GM19452 (cell line): Measurements from ENCODE around the gene CRACR2B.

Experiments
- ATAC-seq: cut with Tn5 transposase; IDR thresholded peaks from one replicate; pipeline ENCODE4 v1.9.1; 2021; ENCODE audit not compliant: unreplicated experiment

CRACR2B gene

GRCh38 chr11:810040-810567, 17.6 kb upstream of the CRACR2B start:
- peak; percentile 9 for ATAC-seq

GRCh38 chr11:811446-812245, 16.1 kb upstream of the CRACR2B start:
- no peak for ATAC-seq

- ATAC-seq = no peak
Measured at GRCh38 chr11:812390-812789, 15.3 kb upstream of the CRACR2B start.

GRCh38 chr11:813072-813455, 14.7 kb upstream of the CRACR2B start:
- ATAC-seq = no peak

- ATAC-seq = no peak
Measured at GRCh38 chr11:813456-814096, 14.1 kb upstream of the CRACR2B start.

- no peak for ATAC-seq
Measured at GRCh38 chr11:815675-816432, 11.9 kb upstream of the CRACR2B start.

- no peak for ATAC-seq
Measured at GRCh38 chr11:816433-816779, 11.3 kb upstream of the CRACR2B start.

GRCh38 chr11:818396-819128, 9.2 kb upstream of the CRACR2B start, which contains the start of gene PNPLA2:
Gene PNPLA2 (plus strand): TSS chr11:818914. CDS start chr11:819719, 805 bp downstream.
- ATAC-seq = no peak

GRCh38 chr11:819129-819931, 8.4 kb upstream of the CRACR2B start:
- ATAC-seq = peak; percentile 58

GRCh38 chr11:819943-820649, 7.6 kb upstream of the CRACR2B start:
- peak; percentile 55 for ATAC-seq

GRCh38 chr11:820655-821511, 6.8 kb upstream of the CRACR2B start:
- no peak for ATAC-seq

GRCh38 chr11:821512-822371, 6.0 kb upstream of the CRACR2B start:
- ATAC-seq = no peak

GRCh38 chr11:823441-824291, 4.1 kb upstream of the CRACR2B start:
- no peak for ATAC-seq

GRCh38 chr11:824292-824880, 3.3 kb upstream of the CRACR2B start:
- ATAC-seq = no peak

GRCh38 chr11:824942-825341, 2.8 kb upstream of the CRACR2B start:
- no peak for ATAC-seq
